HG03045 (cell line): ENCODE measurements around the gene TMC6.

Experiments
- ATAC-seq: cut with Tn5 transposase; IDR thresholded peaks from one replicate; pipeline ENCODE4 v1.9.1; 2021; ENCODE audit warnings: mild to moderate bottlenecking, moderate library complexity; ENCODE audit not compliant: unreplicated experiment

Gene TMC6

GRCh38 chr17:78111016-78111726 lies 17.4 kb downstream of the TMC6 start:
- ATAC-seq = no peak

GRCh38 chr17:78110363-78111015 lies 18.1 kb downstream of the TMC6 start:
- no peak for ATAC-seq

- no peak for ATAC-seq
Measured at GRCh38 chr17:78109489-78109761, 19.1 kb downstream of the TMC6 start.

- no peak for ATAC-seq
Measured at GRCh38 chr17:78108726-78109488, 19.6 kb downstream of the TMC6 start.

- no peak for ATAC-seq
Measured at GRCh38 chr17:78107976-78108725, 20.4 kb downstream of the TMC6 start.

- ATAC-seq = no peak
Measured at GRCh38 chr17:78107457-78107856, 21.1 kb downstream of the TMC6 start.

GRCh38 chr17:78106211-78106610 lies 22.3 kb downstream of the TMC6 start:
- ATAC-seq = no peak

GRCh38 chr17:78105551-78105950 lies 23.0 kb downstream of the TMC6 start:
- ATAC-seq = no peak

- no peak for ATAC-seq
Measured at GRCh38 chr17:78105101-78105500, 23.5 kb downstream of the TMC6 start.

GRCh38 chr17:78104540-78104941 lies 24.0 kb downstream of the TMC6 start:
- ATAC-seq = no peak

- ATAC-seq = no peak
Measured at GRCh38 chr17:78103311-78103710, 25.2 kb downstream of the TMC6 start.

- no peak for ATAC-seq
Measured at GRCh38 chr17:78101542-78101941, 27.0 kb downstream of the TMC6 start.

GRCh38 chr17:78101112-78101511 lies 27.4 kb downstream of the TMC6 start:
- ATAC-seq = no peak

- no peak for ATAC-seq
Measured at GRCh38 chr17:78096093-78096492, 32.5 kb downstream of the TMC6 start.

- ATAC-seq = no peak
Measured at GRCh38 chr17:78095035-78095434, 33.5 kb downstream of the TMC6 start.

- ATAC-seq = no peak
Measured at GRCh38 chr17:78092794-78093324, 35.7 kb downstream of the TMC6 start.

GRCh38 chr17:78089576-78090281 lies 38.8 kb downstream of the TMC6 start:
- no peak for ATAC-seq

GRCh38 chr17:78088529-78088928 lies 40.0 kb downstream of the TMC6 start:
- no peak for ATAC-seq

- no peak for ATAC-seq
Measured at GRCh38 chr17:78086740-78087139, 41.8 kb downstream of the TMC6 start.

GRCh38 chr17:78082988-78083387 lies 45.6 kb downstream of the TMC6 start:
- ATAC-seq = no peak
